ENCODE data around the gene BCAS1.
"Not testable (repeated sequence)": the region's sequence is repeated elsewhere in the genome, so short reads cannot be mapped to it uniquely, and the experiment has no call there.

The BCAS1 gene

GRCh38 chr20:53939572-53940359 is 130.6 kb downstream of the BCAS1 start:
- peak; percentile 71 to 86 for DNase-seq

GRCh38 chr20:53939190-53939571 is 131.2 kb downstream of the BCAS1 start:
- no peak for DNase-seq

GRCh38 chr20:53938739-53939138 is 131.7 kb downstream of the BCAS1 start:
- no peak for DNase-seq

GRCh38 chr20:53937929-53938367 is 132.4 kb downstream of the BCAS1 start:
- no peak for DNase-seq

- no peak for DNase-seq
These were observed 133.1 kb downstream of the BCAS1 start for GRCh38 chr20:53937339-53937741.

- no peak for DNase-seq
These were observed 134.9 kb downstream of the BCAS1 start for GRCh38 chr20:53935344-53936084.

GRCh38 chr20:53934421-53935343 is 135.7 kb downstream of the BCAS1 start:
- no peak for DNase-seq

- no peak for DNase-seq
These were observed 137.1 kb downstream of the BCAS1 start for GRCh38 chr20:53933232-53933846.

- not testable (repeated sequence) for DNase-seq
These were observed 137.7 kb downstream of the BCAS1 start for GRCh38 chr20:53932655-53933192.

- DNase-seq = no peak
These were observed 138.8 kb downstream of the BCAS1 start for GRCh38 chr20:53931597-53931996.

- no peak for DNase-seq
These were observed 139.5 kb downstream of the BCAS1 start for GRCh38 chr20:53930651-53931504.

GRCh38 chr20:53929974-53930650 is 140.3 kb downstream of the BCAS1 start:
- no peak for DNase-seq

- DNase-seq = no peak
These were observed 141.0 kb downstream of the BCAS1 start for GRCh38 chr20:53929399-53929798.

- DNase-seq = no peak
These were observed 142.4 kb downstream of the BCAS1 start for GRCh38 chr20:53927990-53928389.

GRCh38 chr20:53926428-53927028 is 143.9 kb downstream of the BCAS1 start:
- DNase-seq = peak; percentile 74 to 94

GRCh38 chr20:53925651-53926401 is 144.6 kb downstream of the BCAS1 start:
- no peak for DNase-seq

- DNase-seq = no peak
These were observed 146.6 kb downstream of the BCAS1 start for GRCh38 chr20:53923566-53924369.

- DNase-seq = no peak
These were observed 147.5 kb downstream of the BCAS1 start for GRCh38 chr20:53922901-53923314.
